GM12874 (cell line): Measurements from ENCODE around the gene STX12.

Experiments used
- TF ChIP-seq, protein P1 (sequence below): IDR thresholded peaks from 2 replicates; pipeline ENCODE4 v1.5.1; 2011; ENCODE audit warnings: low read depth, mild to moderate bottlenecking, control low read depth, low read length, moderate library complexity; ENCODE audit not compliant: insufficient read depth

Gene STX12

DNA sequence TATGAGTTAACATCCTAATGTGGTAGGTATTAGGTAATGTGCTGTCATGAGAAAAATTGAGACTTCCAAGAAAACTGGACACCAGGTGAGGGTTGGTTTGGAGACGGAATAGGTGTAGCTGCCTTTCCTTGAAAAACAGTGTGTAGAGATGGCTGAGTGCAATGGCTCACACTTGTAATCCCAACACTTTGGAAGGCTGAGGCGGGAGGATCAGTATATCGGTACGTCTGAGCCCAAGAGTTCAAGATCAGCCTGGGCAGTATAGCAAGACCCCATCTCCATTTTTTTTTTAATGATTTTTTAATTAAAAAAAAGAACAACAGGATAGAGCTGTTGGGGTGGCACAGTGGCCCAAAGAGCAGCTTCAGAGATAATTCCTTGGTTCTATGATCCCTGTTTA is 50.8 kb downstream of the STX12 start:
- TF ChIP-seq, protein P1, sequence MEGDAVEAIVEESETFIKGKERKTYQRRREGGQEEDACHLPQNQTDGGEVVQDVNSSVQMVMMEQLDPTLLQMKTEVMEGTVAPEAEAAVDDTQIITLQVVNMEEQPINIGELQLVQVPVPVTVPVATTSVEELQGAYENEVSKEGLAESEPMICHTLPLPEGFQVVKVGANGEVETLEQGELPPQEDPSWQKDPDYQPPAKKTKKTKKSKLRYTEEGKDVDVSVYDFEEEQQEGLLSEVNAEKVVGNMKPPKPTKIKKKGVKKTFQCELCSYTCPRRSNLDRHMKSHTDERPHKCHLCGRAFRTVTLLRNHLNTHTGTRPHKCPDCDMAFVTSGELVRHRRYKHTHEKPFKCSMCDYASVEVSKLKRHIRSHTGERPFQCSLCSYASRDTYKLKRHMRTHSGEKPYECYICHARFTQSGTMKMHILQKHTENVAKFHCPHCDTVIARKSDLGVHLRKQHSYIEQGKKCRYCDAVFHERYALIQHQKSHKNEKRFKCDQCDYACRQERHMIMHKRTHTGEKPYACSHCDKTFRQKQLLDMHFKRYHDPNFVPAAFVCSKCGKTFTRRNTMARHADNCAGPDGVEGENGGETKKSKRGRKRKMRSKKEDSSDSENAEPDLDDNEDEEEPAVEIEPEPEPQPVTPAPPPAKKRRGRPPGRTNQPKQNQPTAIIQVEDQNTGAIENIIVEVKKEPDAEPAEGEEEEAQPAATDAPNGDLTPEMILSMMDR = no peak

DNA sequence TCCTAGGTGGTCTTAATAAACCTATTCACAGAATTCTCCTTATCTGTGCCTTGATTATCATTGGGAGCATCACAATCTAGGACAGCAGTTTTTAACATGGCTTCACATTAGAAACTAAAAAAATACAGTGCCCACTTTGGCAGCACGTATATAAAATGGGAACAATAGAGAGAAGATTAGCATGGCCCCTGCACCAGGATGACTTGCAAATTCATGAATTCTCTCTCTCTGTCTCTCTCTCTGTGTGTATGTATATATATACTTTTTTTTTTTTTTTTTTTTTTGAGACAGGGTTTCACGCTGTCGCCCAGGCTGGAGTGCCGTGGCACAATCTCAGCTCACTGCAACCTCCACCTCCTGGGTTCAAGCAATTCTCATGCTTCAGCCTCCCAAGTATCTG is 51.4 kb downstream of the STX12 start:
- TF ChIP-seq, protein P1 = no peak

DNA sequence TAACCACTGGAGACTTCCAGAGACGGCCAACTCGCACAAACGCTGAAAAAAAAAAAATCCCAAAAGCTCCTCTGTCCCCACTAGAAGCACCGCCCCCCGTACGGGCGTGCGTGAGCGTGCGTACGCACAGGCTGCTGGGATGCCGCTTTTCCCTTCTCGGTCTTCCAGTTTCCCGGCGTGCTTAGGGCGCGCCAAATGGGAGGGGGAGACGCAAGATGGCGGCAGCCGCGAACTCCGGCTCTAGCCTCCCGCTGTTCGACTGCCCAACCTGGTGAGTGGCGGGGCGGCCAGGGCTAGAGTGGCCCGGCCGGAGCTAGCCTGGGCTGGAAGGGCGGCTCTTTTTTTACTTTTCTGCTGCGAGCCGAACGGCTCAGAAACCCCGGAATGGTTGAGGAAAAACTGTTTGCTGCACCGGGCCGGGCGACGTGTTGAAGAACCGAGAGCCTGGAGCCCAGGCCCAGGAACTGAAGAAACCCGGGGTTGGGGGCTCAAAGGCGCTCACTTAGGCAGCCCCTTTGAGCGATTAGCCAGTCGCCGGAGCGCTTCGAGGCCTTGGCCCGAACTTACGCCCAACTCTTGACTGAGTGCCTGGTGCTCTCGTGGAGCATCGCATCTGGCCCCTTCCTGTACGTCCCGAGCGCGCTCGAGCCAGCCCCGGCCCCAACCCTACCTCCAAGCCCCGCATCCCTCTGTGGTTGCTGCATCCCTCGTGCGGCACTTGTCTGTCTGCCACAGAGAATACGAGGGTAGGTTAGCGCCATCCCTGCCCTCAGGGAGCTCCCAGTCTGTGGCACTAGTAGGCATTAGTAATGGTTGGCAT is 57.8 kb downstream of the STX12 start, which contains the start of gene PPP1R8:
Gene PPP1R8, plus strand, starts transcription at position 162 of the 820 bp plus-strand sequence. Its CDS starts 54 bp downstream, at position 216.
- TF ChIP-seq, protein P1 = no peak

DNA sequence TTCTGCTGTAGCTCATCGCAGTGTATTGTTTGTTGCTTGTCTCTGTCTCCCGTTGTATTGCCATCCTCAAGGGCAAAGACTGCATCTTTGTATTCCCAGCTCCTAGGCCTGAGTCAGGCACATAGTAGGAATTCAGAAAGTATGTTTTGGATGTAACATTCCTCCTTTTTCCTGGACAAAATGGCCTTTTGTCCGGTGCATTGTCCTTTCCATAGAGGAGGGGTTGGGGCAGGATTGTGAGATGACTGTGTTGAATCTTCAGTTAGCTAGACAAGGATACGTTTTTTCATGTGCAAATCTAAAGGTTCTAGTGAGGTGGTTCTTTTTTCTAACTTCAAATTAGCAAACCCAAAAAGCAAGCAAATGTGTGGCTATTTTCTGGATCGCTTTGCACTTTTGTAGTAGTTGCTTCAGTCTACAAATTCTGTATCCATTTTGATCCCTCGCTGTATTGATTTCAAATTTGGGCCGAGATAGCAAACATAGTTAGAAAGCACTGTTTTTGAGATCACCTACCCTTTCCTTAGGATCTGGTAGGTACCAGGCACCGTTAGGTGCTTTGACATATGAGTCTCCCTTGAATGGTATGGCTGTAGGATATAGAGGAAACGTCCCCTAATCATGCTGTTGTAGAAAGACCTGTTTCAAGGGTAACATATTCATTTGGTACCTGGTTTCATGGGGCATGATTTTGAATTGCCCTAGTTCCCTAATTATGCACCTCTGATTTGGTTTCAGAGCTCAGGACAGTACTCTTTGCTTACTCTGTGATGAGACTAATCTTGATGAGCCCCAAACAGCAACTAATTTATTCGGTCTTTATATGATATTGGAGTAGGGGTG is 58.8 kb downstream of the STX12 start:
- TF ChIP-seq, protein P1 = no peak

DNA sequence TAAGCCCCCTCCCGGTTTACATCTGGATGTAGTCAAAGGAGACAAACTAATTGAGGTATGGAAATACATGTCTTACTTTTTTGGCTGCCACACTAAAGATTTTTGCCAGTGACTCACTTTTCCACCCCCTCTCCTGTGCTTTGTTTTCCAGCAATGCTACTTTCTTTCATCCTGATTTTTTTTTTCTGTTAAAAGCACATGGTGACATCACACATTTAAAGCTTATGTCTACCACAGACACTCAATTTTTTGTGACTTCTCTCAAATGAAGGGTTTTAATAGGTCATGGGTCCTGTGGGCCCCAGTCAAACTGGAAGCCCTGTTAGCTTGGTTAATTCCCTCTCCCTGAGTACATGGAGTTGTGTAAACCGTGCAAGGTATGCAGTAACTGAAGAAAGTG is 59.7 kb downstream of the STX12 start:
- TF ChIP-seq, protein P1 = no peak

DNA sequence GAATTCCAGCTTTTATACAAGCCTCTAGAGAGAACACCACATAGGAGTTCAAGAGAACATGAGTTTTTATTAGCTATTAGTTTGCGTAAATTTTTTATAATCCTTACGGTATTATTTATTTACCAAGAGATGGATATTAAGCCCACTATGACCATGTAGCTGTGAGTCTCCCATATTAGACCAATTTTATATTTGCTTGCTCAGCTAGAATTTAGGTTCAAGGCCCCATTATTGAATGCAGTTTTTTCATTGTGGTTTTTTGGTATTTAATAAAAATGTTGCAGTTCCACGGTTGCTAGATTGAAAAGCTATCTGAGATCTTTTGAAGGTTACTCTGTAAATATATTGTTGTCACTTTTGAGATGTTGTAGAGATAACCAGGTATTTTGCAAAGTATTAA is 60.5 kb downstream of the STX12 start:
- TF ChIP-seq, protein P1 = no peak

DNA sequence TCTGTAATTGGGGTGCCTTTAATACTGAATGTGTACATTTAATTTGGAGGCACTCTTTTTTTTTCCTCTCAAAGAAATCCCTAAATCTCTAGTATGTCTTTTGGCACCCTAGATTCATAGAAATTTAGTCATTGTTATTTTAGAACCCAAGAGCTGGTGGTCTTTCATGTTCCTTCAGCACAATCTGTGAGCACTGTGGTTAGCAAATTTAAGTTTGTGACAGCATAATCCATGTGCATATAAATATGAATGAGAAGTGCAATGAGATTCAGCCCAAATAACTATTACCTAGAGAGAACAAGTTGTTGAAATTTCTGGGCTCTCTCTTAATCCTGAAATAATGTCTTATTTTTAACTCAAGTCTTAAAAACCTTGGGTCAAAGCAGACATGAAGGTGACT is 62.0 kb downstream of the STX12 start:
- TF ChIP-seq, protein P1 = no peak
